Naive thymus-derived CD4-positive, alpha-beta T cell (primary cell): ENCODE results near the gene SLC6A12. TPM values are rescaled to one million over a fixed set of nuclear protein-coding genes. Genes with fewer than 3 reads are reported as not detected.
"Not testable (repeated sequence)": the region's sequence is repeated elsewhere in the genome, so short reads cannot be mapped to it uniquely, and the experiment has no call there.

Source experiments
- ATAC-seq: fragments of 150-1000 bp; cut with Tn5 transposase; 2 replicates; pipeline ENCODE4 v1.10.0; 2021; ENCODE audit warnings: mild to moderate bottlenecking, moderate library complexity
- CTCF ChIA-PET: fragments of 350-600 bp; sonication (Branson Sonifier 250); formaldehyde crosslinking; loops from one replicate; lab custom pipeline; 2021; ENCODE audit warnings: antibody characterized with exemption; lab: Charles Lee
- POLR2A ChIA-PET: fragments of 350-600 bp; sonication (Branson Sonifier 250); formaldehyde crosslinking; loops from one replicate; lab custom pipeline; 2021; ENCODE audit warnings: antibody characterized with exemption, inconsistent platforms; lab: Charles Lee
- DNase-seq, 9 donors: peaks; one replicate each; pipeline versions ENCODE4 v3.0.0 to v3.0.0-alpha.2; 2020 to 2022; ENCODE audit warnings: mixed read lengths in 1 of 9
- H3K27ac ChIP-seq: one replicate; pipeline ENCODE4 v1.7.0; 2013; ENCODE audit warnings: mild to moderate bottlenecking, low read depth, low read length, moderate library complexity
- H3K27me3 ChIP-seq, 2 donors: one replicate each; pipeline ENCODE4 v1.7.0; 2013; ENCODE audit warnings: low read length in 2 of 2, mild to moderate bottlenecking in 2 of 2, moderate library complexity in 2 of 2; ENCODE audit not compliant: control insufficient read depth in 2 of 2, insufficient read depth in 2 of 2
- H3K36me3 ChIP-seq, 3 experiments: 1 replicate in 2 of 3; 2 replicates in 1 of 3; pipeline ENCODE4 v1.7.0; 2013; ENCODE audit warnings: low read length in 3 of 3, mild to moderate bottlenecking in 3 of 3, moderate library complexity in 1 of 3; ENCODE audit not compliant: insufficient read depth in 3 of 3, control insufficient read depth in 2 of 3
- H3K4me1 ChIP-seq, 2 donors: one replicate each; pipeline ENCODE4 v1.7.0; 2013; ENCODE audit warnings: low read length in 2 of 2, mild to moderate bottlenecking in 2 of 2, moderate library complexity in 1 of 2; ENCODE audit not compliant: control insufficient read depth in 2 of 2, insufficient read depth in 2 of 2
- H3K4me3 ChIP-seq: 2 replicates; pipeline ENCODE4 v1.7.0; 2013; ENCODE audit warnings: mild to moderate bottlenecking, low read length
- H3K9me3 ChIP-seq, 3 experiments: 1 replicate in 2 of 3; 2 replicates in 1 of 3; pipeline ENCODE4 v1.7.0; 2013; ENCODE audit warnings: low read length in 3 of 3; ENCODE audit not compliant: control insufficient read depth in 2 of 3
- H3K27ac Mint-ChIP-seq, 9 donors: one replicate each; pipeline ENCODE4 v1.8.0; 2020 to 2022; ENCODE audit warnings: mixed read lengths in 9 of 9, mild to moderate bottlenecking in 8 of 9, moderate library complexity in 5 of 9, inconsistent platforms in 2 of 9
- H3K27me3 Mint-ChIP-seq, 5 donors: one replicate each; pipeline ENCODE4 v1.8.0; 2021 to 2022; ENCODE audit warnings: mixed read lengths in 5 of 5, mild to moderate bottlenecking in 1 of 5
- H3K36me3 Mint-ChIP-seq, 5 donors: one replicate each; pipeline ENCODE4 v1.8.0; 2020 to 2022; ENCODE audit warnings: mixed read lengths in 5 of 5, mild to moderate bottlenecking in 3 of 5, inconsistent platforms in 1 of 5
- H3K4me1 Mint-ChIP-seq, 7 donors: one replicate each; pipeline ENCODE4 v1.8.0; 2020 to 2022; ENCODE audit warnings: mixed read lengths in 7 of 7, mild to moderate bottlenecking in 3 of 7, inconsistent platforms in 1 of 7
- H3K4me3 Mint-ChIP-seq, 10 donors: one replicate each; pipeline ENCODE4 v1.8.0; 2020 to 2022; ENCODE audit warnings: mild to moderate bottlenecking in 10 of 10, mixed read lengths in 10 of 10, moderate library complexity in 6 of 10, inconsistent platforms in 2 of 10
- H3K9me3 Mint-ChIP-seq, 11 donors: one replicate each; pipeline ENCODE4 v1.8.0; 2020 to 2022; ENCODE audit warnings: mixed read lengths in 11 of 11, mild to moderate bottlenecking in 4 of 11, inconsistent platforms in 1 of 11, moderate library complexity in 1 of 11
- intact Hi-C, 2 donors: fragments of 100-400 bp; cut with micrococcal nuclease; formaldehyde crosslinking; loops; one replicate each; pipeline ENCODE4 v1.15.1; 2023
- polyA plus RNA-seq, 2 donors: library from polyadenylated mRNA; unstranded; fragments of 300-500 nt; fragmentation: Illumina TruSeq; gene quantifications; one replicate each; pipeline ENCODE4 v1.2.3, GENCODE V29; 2021
- total RNA-seq, 6 experiments: library from RNA in 5 of 6; stranded (reverse) in 5 of 6; gene quantifications; 1 replicate in 5 of 6; 2 replicates in 1 of 6; pipeline ENCODE4 v1.2.3 and lab custom pipeline; 2021 to 2026

The SLC6A12 gene
- total and polyA plus RNA-seq, 7 experiments from 2014 or later: 0.30 to 4.2 TPM; not detected in 5

DNA sequence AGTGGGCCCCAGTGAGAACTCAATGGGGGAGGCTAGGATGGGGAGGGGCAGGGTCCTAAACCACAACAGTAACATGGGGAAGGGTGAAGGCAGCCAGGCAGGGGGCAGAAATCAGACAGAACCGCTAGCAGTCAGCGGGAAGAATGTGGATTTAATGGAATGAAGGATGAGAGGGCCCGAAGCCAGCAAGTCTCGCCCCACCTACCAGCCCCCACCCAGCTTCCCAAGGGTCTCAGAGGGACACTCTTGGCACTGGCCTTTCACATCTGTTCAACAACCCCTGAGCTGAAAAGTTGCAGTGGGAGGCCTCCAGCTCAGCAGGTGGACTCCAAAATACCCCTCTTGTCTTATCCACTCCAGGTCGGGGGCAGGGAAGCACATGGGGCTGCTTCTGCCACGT is 6.5 kb upstream of the SLC6A12 start:
- Histone ChIP-seq H3K27me3 (no peaks in the 10 kb centered on the region), H3K9me3 (no peaks in the 10 kb centered on the region), H3K27ac (no peak overlapping the region), H3K36me3 (no peaks in the 10 kb centered on the region), H3K4me1 (no peaks in the 10 kb centered on the region), H3K4me3 (no peak overlapping the region)
- Mint-ChIP-seq H3K9me3 (peaks cover 0 to 2% (median 0%) of the 10 kb centered on the region in 11 donors), H3K4me3 (no peak overlapping the region), H3K27me3 (peaks cover 0 to 6% (median 0%) of the 10 kb centered on the region in 5 donors), H3K27ac (no peak overlapping the region), H3K4me1 (peaks cover 0 to 4% (median 0%) of the 10 kb centered on the region in 7 donors), H3K36me3 (no peaks in the 10 kb centered on the region)
- intact Hi-C loops: no loop called here
- ChIA-PET POLR2A (no interaction called here), CTCF (interaction anchor here (0.6 kb wide), 1 partner anchor 1123 kb away, joined by 3 read pairs; no protein-coding TSS in a partner anchor)
- DNase-seq (no peak), ATAC-seq (no peak)

DNA sequence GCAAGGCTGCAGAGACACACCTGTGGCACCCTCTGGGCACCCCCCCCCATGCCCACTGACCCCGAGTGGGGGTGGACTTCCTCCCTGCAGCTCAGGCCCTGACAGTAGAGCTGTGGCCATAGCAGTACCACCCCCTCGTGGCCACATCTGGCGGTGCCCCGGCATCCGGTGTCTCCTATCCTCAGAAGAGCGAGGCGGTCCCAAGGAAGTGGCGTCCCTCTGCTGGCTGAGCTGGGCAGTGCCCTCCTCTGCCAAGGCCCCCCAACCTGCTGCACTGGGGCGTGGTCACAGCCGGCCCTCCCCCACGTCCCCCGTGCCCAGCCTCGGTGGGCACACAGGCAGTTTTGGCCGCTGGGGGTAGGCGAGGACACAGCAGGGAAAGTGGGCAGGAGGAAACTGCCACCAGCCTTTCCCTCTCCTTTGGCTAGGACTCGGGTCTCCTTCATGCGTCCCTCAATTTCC is 6.0 kb upstream of the SLC6A12 start:
- Mint-ChIP-seq H3K4me1 (peaks cover 0 to 4% (median 0%) of the 10 kb centered on the region in 7 donors), H3K4me3 (no peak overlapping the region), H3K9me3 (peaks cover 0 to 2% (median 0%) of the 10 kb centered on the region in 11 donors), H3K36me3 (no peaks in the 10 kb centered on the region), H3K27ac (no peak overlapping the region), H3K27me3 (peaks cover 0 to 6% (median 0%) of the 10 kb centered on the region in 5 donors)
- DNase-seq: peak in 8 of 9 donors; percentile 10 to 52 (median 28)
- intact Hi-C loops: no loop called here
- no peaks in the 10 kb centered on the region for H3K27me3 ChIP-seq
- H3K9me3 ChIP-seq: no peaks in the 10 kb centered on the region
- ATAC-seq: peak; percentile 93
- H3K36me3 ChIP-seq: no peaks in the 10 kb centered on the region
- H3K4me1 ChIP-seq: no peaks in the 10 kb centered on the region
- ChIA-PET CTCF (no interaction called here), POLR2A (no interaction called here)
- H3K27ac ChIP-seq: no peak overlapping the region
- H3K4me3 ChIP-seq: no peak overlapping the region

DNA sequence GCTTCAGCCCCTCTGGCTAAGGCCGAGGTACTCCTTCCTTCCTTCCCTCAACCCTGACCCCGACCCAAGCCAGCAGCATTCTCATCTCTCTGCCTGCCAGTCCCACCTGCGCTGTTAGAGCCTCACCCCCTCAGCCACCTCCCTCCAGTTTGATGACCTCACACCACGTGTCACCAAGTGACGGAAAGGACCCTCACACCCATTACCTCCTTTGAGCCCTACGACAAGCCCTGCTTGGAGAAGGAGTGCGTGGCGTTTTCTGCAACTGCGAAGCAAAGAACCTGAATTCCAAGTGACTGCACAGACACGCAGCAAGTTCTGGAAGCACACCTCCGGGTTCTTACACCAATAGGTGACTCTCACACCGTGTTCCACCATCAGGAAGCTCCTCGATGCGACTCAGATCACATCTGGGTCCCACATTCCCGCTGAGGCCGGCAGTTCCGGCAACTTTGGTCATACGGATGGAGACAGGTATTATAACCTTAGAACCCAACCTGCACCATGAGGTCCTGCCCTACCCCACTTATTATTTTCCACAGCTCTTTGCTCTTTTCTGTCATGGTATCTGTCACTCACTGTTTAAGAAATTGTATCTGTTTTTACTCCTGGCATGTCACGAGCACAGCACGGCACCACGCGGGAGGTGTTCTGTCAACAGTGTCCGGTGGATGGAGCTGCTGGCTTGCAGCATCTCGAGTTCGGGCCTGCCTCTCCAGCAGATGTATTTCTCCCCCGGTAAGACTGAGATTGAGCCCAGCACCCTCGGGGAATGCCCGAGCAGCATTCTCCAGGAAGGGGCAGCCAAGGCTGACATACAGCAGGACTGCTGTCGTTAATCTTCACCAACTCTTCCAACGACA is 5.0 kb upstream of the SLC6A12 start:
- no peaks in the 10 kb centered on the region for H3K36me3 Mint-ChIP-seq
- POLR2A ChIA-PET: no interaction called here
- no peak for ATAC-seq

DNA sequence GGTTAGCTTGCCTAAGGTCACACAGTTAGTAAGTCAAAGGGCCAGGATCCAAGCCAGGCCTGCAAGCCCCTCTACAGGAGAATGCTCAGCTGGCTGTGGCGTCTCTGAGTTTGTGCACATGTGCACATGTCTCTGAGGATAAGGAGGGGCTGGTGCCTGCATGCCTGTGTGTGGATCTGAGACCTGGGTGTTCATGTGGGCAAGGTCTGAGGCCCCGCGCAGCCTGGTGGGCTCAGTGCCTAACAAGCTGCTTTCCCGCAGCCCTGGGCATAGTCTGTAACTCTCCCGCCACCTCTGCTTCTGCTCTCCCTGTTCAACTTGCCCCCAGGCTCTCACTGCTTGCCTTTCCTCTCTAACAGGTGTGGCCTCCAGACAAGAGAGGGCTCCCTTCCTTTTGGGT is 4.3 kb upstream of the SLC6A12 start:
- peaks cover 2 to 13% (median 7%) of the 10 kb centered on the region in 5 donors for H3K27me3 Mint-ChIP-seq

More for the DNA sequence above, 5.0 kb upstream of the SLC6A12 start:
- H3K27ac Mint-ChIP-seq: peak overlapping the region in 1 of 9 donors; percentile 16
- Histone ChIP-seq H3K4me3 (no peak overlapping the region), H3K27me3 (no peaks in the 10 kb centered on the region), H3K9me3 (no peaks in the 10 kb centered on the region), H3K27ac (no peak overlapping the region), H3K36me3 (no peaks in the 10 kb centered on the region), H3K4me1 (no peaks in the 10 kb centered on the region)
- H3K27me3 Mint-ChIP-seq: peaks cover 0 to 7% (median under 1%) of the 10 kb centered on the region in 5 donors
- CTCF ChIA-PET: no interaction called here
- peaks cover 0 to 2% (median 0%) of the 10 kb centered on the region in 11 donors for H3K9me3 Mint-ChIP-seq
- H3K4me3 Mint-ChIP-seq: no peak overlapping the region
- no peak for DNase-seq
- intact Hi-C loops: no loop called here
- H3K4me1 Mint-ChIP-seq: peaks cover 0 to 4% (median 0%) of the 10 kb centered on the region in 7 donors

DNA sequence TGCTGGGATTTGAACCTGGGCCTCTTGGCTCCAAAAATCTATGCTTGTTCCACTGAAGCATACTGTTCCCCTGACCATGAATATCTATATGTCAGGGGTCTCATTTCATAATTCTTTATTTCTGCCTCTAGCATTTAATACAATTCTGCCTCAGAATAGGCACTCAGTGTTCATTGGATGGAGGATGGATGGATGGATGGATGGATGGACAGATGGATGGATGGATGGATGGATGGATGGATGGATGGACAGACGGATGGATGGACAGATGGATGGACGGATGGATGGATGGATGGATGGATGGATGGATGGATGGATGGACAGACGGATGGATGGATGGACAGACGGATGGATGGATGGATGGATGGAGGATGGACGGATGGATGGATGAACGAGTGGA is 3.1 kb upstream of the SLC6A12 start:
- H3K4me1 ChIP-seq, POLR2A ChIA-PET, H3K4me3 ChIP-seq, ATAC-seq, CTCF ChIA-PET, H3K27ac ChIP-seq, H3K27ac Mint-ChIP-seq, H3K9me3 ChIP-seq, H3K27me3 ChIP-seq, H3K36me3 Mint-ChIP-seq, H3K36me3 ChIP-seq, intact Hi-C loops, H3K4me3 Mint-ChIP-seq, DNase-seq, H3K9me3 Mint-ChIP-seq: not testable (repeated sequence)
- peaks cover 0 to 12% (median 0%) of the 10 kb centered on the region in 7 donors for H3K4me1 Mint-ChIP-seq
- peaks cover 4 to 23% (median 13%) of the 10 kb centered on the region in 5 donors for H3K27me3 Mint-ChIP-seq

More for the DNA sequence above, 4.3 kb upstream of the SLC6A12 start:
- Histone ChIP-seq H3K27ac (no peak overlapping the region), H3K9me3 (no peaks in the 10 kb centered on the region), H3K27me3 (no peaks in the 10 kb centered on the region), H3K4me3 (no peak overlapping the region), H3K4me1 (no peaks in the 10 kb centered on the region), H3K36me3 (no peaks in the 10 kb centered on the region)
- intact Hi-C loops: no loop called here
- POLR2A ChIA-PET: no interaction called here
- H3K4me1 Mint-ChIP-seq: peaks cover 0 to 5% (median 0%) of the 10 kb centered on the region in 7 donors
- ATAC-seq (no peak), DNase-seq (no peak)
- H3K27ac Mint-ChIP-seq: no peak overlapping the region
- H3K9me3 Mint-ChIP-seq: peaks cover 0 to 3% (median 0%) of the 10 kb centered on the region in 11 donors
- no peaks in the 10 kb centered on the region for H3K36me3 Mint-ChIP-seq
- no peak overlapping the region for H3K4me3 Mint-ChIP-seq
- CTCF ChIA-PET: no interaction called here

DNA sequence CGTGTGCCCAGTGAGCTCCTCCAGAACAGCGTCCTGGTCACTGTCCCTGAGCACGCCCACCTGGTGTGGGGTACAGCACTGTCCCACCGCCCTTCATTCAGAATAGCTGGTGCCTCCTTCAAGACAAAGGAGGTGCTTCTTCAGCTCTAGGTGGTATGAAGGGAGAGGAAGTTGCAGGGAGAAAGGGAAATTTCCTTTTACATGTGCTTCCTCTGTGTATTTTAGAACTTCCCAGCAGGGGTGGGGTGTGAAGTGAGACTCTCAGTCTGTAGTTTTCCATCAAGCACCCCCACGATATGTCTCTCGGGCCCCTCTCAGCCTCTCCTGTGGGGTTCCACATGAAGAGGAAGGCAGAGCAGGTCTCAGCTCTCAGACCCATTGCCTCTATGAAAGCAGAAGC is 1.2 kb upstream of the SLC6A12 start:
- H3K4me3 Mint-ChIP-seq: no peak overlapping the region
- CTCF ChIA-PET: no interaction called here

More for the DNA sequence above, 1.2 kb upstream of the SLC6A12 start:
- intact Hi-C loops: no loop called here
- peaks cover 0 to 5% (median 0%) of the 10 kb centered on the region in 11 donors for H3K9me3 Mint-ChIP-seq
- Histone ChIP-seq H3K36me3 (no peaks in the 10 kb centered on the region), H3K9me3 (no peaks in the 10 kb centered on the region), H3K27me3 (no peaks in the 10 kb centered on the region), H3K27ac (no peak overlapping the region), H3K4me3 (no peak overlapping the region), H3K4me1 (no peaks in the 10 kb centered on the region)
- DNase-seq: no peak
- H3K36me3 Mint-ChIP-seq: peaks cover 0 to 5% (median 0%) of the 10 kb centered on the region in 5 donors
- H3K27me3 Mint-ChIP-seq: peaks cover 13 to 38% (median 28%) of the 10 kb centered on the region in 5 donors
- POLR2A ChIA-PET: no interaction called here
- no peak overlapping the region for H3K27ac Mint-ChIP-seq
- peaks cover 0 to 14% (median 0%) of the 10 kb centered on the region in 7 donors for H3K4me1 Mint-ChIP-seq
- ATAC-seq: no peak
